A673 (cell line): ENCODE results near the gene HBA2.

Source experiments
- EZH2 ChIP-seq: fragments of 200-600 bp; sonication (generic); IDR thresholded peaks from 2 replicates; pipeline ENCODE4 v1.6.1; 2017; ENCODE audit warnings: borderline replicate concordance, low read depth, mild to moderate bottlenecking, mixed read lengths, antibody characterized with exemption, low read length; ENCODE audit not compliant: poor library complexity, severe bottlenecking
- TF ChIP-seq, protein P1 (sequence below): fragments of 300-800, 200-600 bp; sonication (generic); conservative IDR thresholded peaks from 2 replicates; pipeline ENCODE4 v1.5.1; 2017; ENCODE audit warnings: low read depth, mild to moderate bottlenecking, antibody characterized with exemption, low read length, moderate library complexity, mixed read lengths

DNA sequence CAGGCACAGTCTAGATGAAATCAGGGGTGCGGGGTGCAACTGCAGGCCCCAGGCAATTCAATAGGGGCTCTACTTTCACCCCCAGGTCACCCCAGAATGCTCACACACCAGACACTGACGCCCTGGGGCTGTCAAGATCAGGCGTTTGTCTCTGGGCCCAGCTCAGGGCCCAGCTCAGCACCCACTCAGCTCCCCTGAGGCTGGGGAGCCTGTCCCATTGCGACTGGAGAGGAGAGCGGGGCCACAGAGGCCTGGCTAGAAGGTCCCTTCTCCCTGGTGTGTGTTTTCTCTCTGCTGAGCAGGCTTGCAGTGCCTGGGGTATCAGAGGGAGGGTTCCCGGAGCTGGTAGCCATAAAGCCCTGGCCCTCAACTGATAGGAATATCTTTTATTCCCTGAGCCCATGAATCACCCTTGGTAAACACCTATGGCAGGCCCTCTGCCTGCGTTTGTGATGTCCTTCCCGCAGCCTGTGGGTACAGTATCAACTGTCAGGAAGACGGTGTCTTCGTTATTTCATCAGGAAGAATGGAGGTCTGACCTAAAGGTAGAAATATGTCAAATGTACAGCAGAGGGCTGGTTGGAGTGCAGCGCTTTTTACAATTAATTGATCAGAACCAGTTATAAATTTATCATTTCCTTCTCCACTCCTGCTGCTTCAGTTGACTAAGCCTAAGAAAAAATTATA is 5.4 kb downstream of the HBA2 start:
- TF ChIP-seq, protein P1, sequence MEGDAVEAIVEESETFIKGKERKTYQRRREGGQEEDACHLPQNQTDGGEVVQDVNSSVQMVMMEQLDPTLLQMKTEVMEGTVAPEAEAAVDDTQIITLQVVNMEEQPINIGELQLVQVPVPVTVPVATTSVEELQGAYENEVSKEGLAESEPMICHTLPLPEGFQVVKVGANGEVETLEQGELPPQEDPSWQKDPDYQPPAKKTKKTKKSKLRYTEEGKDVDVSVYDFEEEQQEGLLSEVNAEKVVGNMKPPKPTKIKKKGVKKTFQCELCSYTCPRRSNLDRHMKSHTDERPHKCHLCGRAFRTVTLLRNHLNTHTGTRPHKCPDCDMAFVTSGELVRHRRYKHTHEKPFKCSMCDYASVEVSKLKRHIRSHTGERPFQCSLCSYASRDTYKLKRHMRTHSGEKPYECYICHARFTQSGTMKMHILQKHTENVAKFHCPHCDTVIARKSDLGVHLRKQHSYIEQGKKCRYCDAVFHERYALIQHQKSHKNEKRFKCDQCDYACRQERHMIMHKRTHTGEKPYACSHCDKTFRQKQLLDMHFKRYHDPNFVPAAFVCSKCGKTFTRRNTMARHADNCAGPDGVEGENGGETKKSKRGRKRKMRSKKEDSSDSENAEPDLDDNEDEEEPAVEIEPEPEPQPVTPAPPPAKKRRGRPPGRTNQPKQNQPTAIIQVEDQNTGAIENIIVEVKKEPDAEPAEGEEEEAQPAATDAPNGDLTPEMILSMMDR, result no peak
- no peak for TF ChIP-seq EZH2
